IMR-90 (cell line): ENCODE results near the gene ARFIP2. TPM values are rescaled to one million over a fixed set of nuclear protein-coding genes. Genes with fewer than 3 reads are reported as not detected.

Source experiments
- ATAC-seq: fragments of 200-7000 bp; cut with Tn5 transposase; 2 replicates; pipeline ENCODE4 v1.9.1; 2020; ENCODE audit warnings: low read depth, mild to moderate bottlenecking, moderate library complexity
- BruUV-seq: library from RNA; stranded (reverse); fragments of 400-500 nt; replicated peaks from 2 replicates; lab custom pipeline; 2021; lab: Mats Ljungman, UMichigan
- CTCF ChIA-PET: fragments of 300-600 bp; formaldehyde crosslinking; extraction: SDS; loops from one replicate; lab custom pipeline; 2021; ENCODE audit warnings: antibody characterized with exemption; lab: Yijun Ruan, JAX
- POLR2A ChIA-PET: fragments of 300-600 bp; sonication (Branson Sonifier 250); formaldehyde crosslinking; loops from one replicate; lab custom pipeline; 2022; ENCODE audit warnings: antibody characterized with exemption; ENCODE audit not compliant: unreplicated experiment; lab: Charles Lee
- DNase-seq: peaks from one replicate; pipeline ENCODE4 v3.0.0; 2013
- H2AFZ ChIP-seq: replicated peaks from 2 replicates; pipeline ENCODE3; 2013; ENCODE audit warnings: low read length, mild to moderate bottlenecking; ENCODE audit not compliant: poor library complexity
- H2AK5ac ChIP-seq: 2 replicates; pipeline ENCODE4 v1.6.1; 2013; ENCODE audit warnings: low read depth, low read length, inconsistent platforms
- H2AK9ac ChIP-seq: replicated peaks from 2 replicates; pipeline ENCODE3; 2013; ENCODE audit warnings: mild to moderate bottlenecking, low read depth, low read length, moderate library complexity; ENCODE audit not compliant: poor library complexity
- H2BK120ac ChIP-seq: 2 replicates; pipeline ENCODE4 v1.6.1; 2013; ENCODE audit warnings: low read depth, low read length, inconsistent platforms
- H2BK15ac ChIP-seq: 3 replicates; pipeline ENCODE4 v1.6.1; 2013; ENCODE audit warnings: low read depth, low read length, inconsistent platforms
- H2BK20ac ChIP-seq: 2 replicates; pipeline ENCODE4 v1.6.1; 2013; ENCODE audit warnings: low read depth, mild to moderate bottlenecking, inconsistent platforms, low read length, moderate library complexity
- H2BK5ac ChIP-seq: 2 replicates; pipeline ENCODE4 v1.6.1; 2013; ENCODE audit warnings: mild to moderate bottlenecking, low read depth, low read length, inconsistent platforms; ENCODE audit not compliant: poor library complexity, severe bottlenecking
- H3K14ac ChIP-seq: replicated peaks from 2 replicates; pipeline ENCODE4 v1.6.1; 2013; ENCODE audit warnings: low read depth, low read length, inconsistent platforms
- H3K18ac ChIP-seq: 2 replicates; pipeline ENCODE4 v1.6.1; 2013; ENCODE audit warnings: low read depth, low read length, control low read depth
- H3K23ac ChIP-seq: 2 replicates; pipeline ENCODE4 v1.6.1; 2013; ENCODE audit warnings: low read depth, low read length, inconsistent platforms
- H3K27ac ChIP-seq: 2 replicates; pipeline ENCODE4 v1.5.1; 2013; ENCODE audit warnings: mild to moderate bottlenecking, control low read depth, low read length; ENCODE audit not compliant: insufficient read depth
- H3K27me3 ChIP-seq: 2 replicates; pipeline ENCODE4 v1.6.1; 2013; ENCODE audit warnings: low read length; ENCODE audit not compliant: control insufficient read depth, insufficient read depth
- H3K36me3 ChIP-seq: 2 replicates; pipeline ENCODE4 v1.6.1; 2013; ENCODE audit warnings: low read length, mixed read lengths; ENCODE audit not compliant: control insufficient read depth, insufficient read depth
- H3K4ac ChIP-seq: 2 replicates; pipeline ENCODE4 v1.6.1; 2013; ENCODE audit warnings: low read depth, low read length, inconsistent platforms
- H3K4me1 ChIP-seq: 2 replicates; pipeline ENCODE4 v1.6.1; 2013; ENCODE audit warnings: low read length, mixed read lengths; ENCODE audit not compliant: control insufficient read depth, insufficient read depth
- H3K4me2 ChIP-seq: 2 replicates; pipeline ENCODE4 v1.6.1; 2013; ENCODE audit warnings: low read depth, mild to moderate bottlenecking, control low read depth, low read length, moderate library complexity
- H3K4me3 ChIP-seq: 2 replicates; pipeline ENCODE4 v1.5.1; 2013; ENCODE audit warnings: low read depth, mild to moderate bottlenecking, control low read depth, low read length, moderate library complexity; ENCODE audit not compliant: insufficient read depth
- H3K56ac ChIP-seq: 2 replicates; pipeline ENCODE4 v1.6.1; 2013; ENCODE audit warnings: low read length, inconsistent platforms; ENCODE audit not compliant: insufficient read depth; ENCODE audit errors: extremely low read depth
- H3K79me1 ChIP-seq, 2 experiments: 2 replicates each; pipeline ENCODE4 v1.6.1; 2013; ENCODE audit warnings: low read length in 2 of 2, inconsistent platforms in 1 of 2, low read depth in 1 of 2
- H3K9ac ChIP-seq: 2 replicates; pipeline ENCODE4 v1.6.1; 2013; ENCODE audit warnings: low read depth, low read length, control low read depth
- H3K9me1 ChIP-seq: 2 replicates; pipeline ENCODE4 v1.6.1; 2013; ENCODE audit warnings: low read length, inconsistent platforms; ENCODE audit not compliant: insufficient read depth
- H3K9me3 ChIP-seq: 2 replicates; pipeline ENCODE4 v1.6.1; 2013; ENCODE audit warnings: low read length; ENCODE audit not compliant: control insufficient read depth, insufficient read depth
- H4K20me1 ChIP-seq: 2 replicates; pipeline ENCODE4 v1.6.1; 2013; ENCODE audit warnings: low read length, inconsistent platforms; ENCODE audit not compliant: insufficient read depth
- H4K5ac ChIP-seq: 2 replicates; pipeline ENCODE4 v1.6.1; 2013; ENCODE audit warnings: mild to moderate bottlenecking, low read depth, low read length, control low read depth
- H4K8ac ChIP-seq, 2 experiments: 2 replicates each; pipeline ENCODE4 v1.6.1; 2013; ENCODE audit warnings: low read depth in 2 of 2, low read length in 2 of 2, control low read depth in 1 of 2, inconsistent platforms in 1 of 2
- H4K91ac ChIP-seq: 2 replicates; pipeline ENCODE4 v1.6.1; 2013; ENCODE audit warnings: low read depth, low read length, inconsistent platforms; ENCODE audit not compliant: insufficient read depth
- BHLHE40 ChIP-seq: fragments of 150-350 bp; IDR thresholded peaks from 2 replicates; pipeline ENCODE4 v1.6.1; 2016; ENCODE audit warnings: mild to moderate bottlenecking, low read depth, low read length
- CEBPB ChIP-seq: IDR thresholded peaks from 2 replicates; pipeline ENCODE4 v1.6.1; 2012; ENCODE audit warnings: low read depth, low read length, improper control_type of control experiment
- CHD1 ChIP-seq: IDR thresholded peaks from 2 replicates; pipeline ENCODE4 v1.6.1; 2012; ENCODE audit warnings: low read depth, low read length, improper control_type of control experiment
- CTCF ChIP-seq: conservative IDR thresholded peaks from 2 replicates; pipeline ENCODE4 v1.5.1; 2012; ENCODE audit warnings: mild to moderate bottlenecking, low read depth, low read length, improper control_type of control experiment
- ELK1 ChIP-seq: fragments of 150-350 bp; IDR thresholded peaks from 2 replicates; pipeline ENCODE4 v1.6.1; 2016; ENCODE audit warnings: low read depth, mild to moderate bottlenecking, low read length, moderate library complexity, borderline replicate concordance
- FOS ChIP-seq: fragments of 150-350 bp; IDR thresholded peaks from 2 replicates; pipeline ENCODE4 v1.6.1; 2016; ENCODE audit warnings: low read depth, low read length
- MAFK ChIP-seq: IDR thresholded peaks from 2 replicates; pipeline ENCODE4 v1.6.1; 2012; ENCODE audit warnings: low read depth, low read length, improper control_type of control experiment
- MAZ ChIP-seq: IDR thresholded peaks from 2 replicates; pipeline ENCODE4 v1.6.1; 2012; ENCODE audit warnings: low read depth, mild to moderate bottlenecking, low read length, improper control_type of control experiment, moderate library complexity, borderline replicate concordance
- MXI1 ChIP-seq: IDR thresholded peaks from 2 replicates; pipeline ENCODE4 v1.6.1; 2012; ENCODE audit warnings: low read depth, mild to moderate bottlenecking, low read length, moderate library complexity, borderline replicate concordance
- NFE2L2 ChIP-seq: fragments of 150-350 bp; IDR thresholded peaks from 2 replicates; pipeline ENCODE4 v1.6.1; 2016; ENCODE audit warnings: low read depth, mild to moderate bottlenecking, low read length
- POLR2A ChIP-seq: IDR thresholded peaks from 2 replicates; pipeline ENCODE4 v1.6.1; 2012; ENCODE audit warnings: mild to moderate bottlenecking, low read depth, low read length
- RAD21 ChIP-seq: IDR thresholded peaks from 2 replicates; pipeline ENCODE4 v1.6.1; 2012; ENCODE audit warnings: low read length, improper control_type of control experiment
- RCOR1 ChIP-seq: IDR thresholded peaks from 2 replicates; pipeline ENCODE4 v1.6.1; 2012; ENCODE audit warnings: mild to moderate bottlenecking, low read length, improper control_type of control experiment; ENCODE audit not compliant: insufficient replicate concordance
- RFX5 ChIP-seq: IDR thresholded peaks from 2 replicates; pipeline ENCODE4 v1.8.0; 2012; ENCODE audit warnings: low read depth, mild to moderate bottlenecking, low read length, moderate library complexity
- SMC3 ChIP-seq: fragments of 150-350 bp; IDR thresholded peaks from 2 replicates; pipeline ENCODE4 v1.6.1; 2016; ENCODE audit warnings: low read depth, mild to moderate bottlenecking, antibody characterized with exemption, low read length, moderate library complexity
- USF2 ChIP-seq: fragments of 150-350 bp; IDR thresholded peaks from 2 replicates; pipeline ENCODE4 v1.6.1; 2017; ENCODE audit warnings: mild to moderate bottlenecking, antibody characterized with exemption, low read length, low read depth
- WGBS, 2 experiments: methylation state at CpG; one replicate each; pipeline versions ENCODE4 v1.1.5 to v1.1.7; 2013; ENCODE audit warnings: missing lambda C conversion rate in 2 of 2; ENCODE audit not compliant: insufficient read length in 1 of 2; ENCODE audit errors: extremely low coverage in 2 of 2; 5-methylcytosine and 5-hydroxymethylcytosine counted together
- dilution Hi-C: fragments of 300-500 bp; cut with HindIII; formaldehyde crosslinking; loops from one replicate; pipeline ENCODE4 v1.14.3; 2018; ENCODE audit warnings: low sequenced_read_pairs; ENCODE audit not compliant: unreplicated experiment
- in situ Hi-C: fragments of 300-500 bp; cut with MboI; formaldehyde crosslinking; loops from 3 replicates; pipeline ENCODE4 v1.14.3; 2019; ENCODE audit warnings: low sequenced_read_pairs, inconsistent platforms, mixed read lengths
- intact Hi-C: fragments of 100-400 bp; cut with micrococcal nuclease; formaldehyde crosslinking; loops from 2 replicates; pipeline ENCODE4 v1.10.0; 2022
- polyA plus RNA-seq, 3 experiments: library from polyadenylated mRNA; depleted of rRNA; stranded (reverse); fragments of >200 nt; gene quantifications; 2 replicates each; pipeline ENCODE4 v1.2.3, GENCODE V29; 2012; ENCODE audit warnings: low replicate concordance in 1 of 3
- total RNA-seq: library from RNA; depleted of rRNA; stranded (reverse); fragments of >200 nt; gene quantifications from 2 replicates; pipeline ENCODE4 v1.2.3, GENCODE V29; 2012

The ARFIP2 gene
- total and polyA plus RNA-seq, 2 of the 4 experiments (the other 2 are of a cell fraction) = 84.4 to 93.9 TPM

DNA sequence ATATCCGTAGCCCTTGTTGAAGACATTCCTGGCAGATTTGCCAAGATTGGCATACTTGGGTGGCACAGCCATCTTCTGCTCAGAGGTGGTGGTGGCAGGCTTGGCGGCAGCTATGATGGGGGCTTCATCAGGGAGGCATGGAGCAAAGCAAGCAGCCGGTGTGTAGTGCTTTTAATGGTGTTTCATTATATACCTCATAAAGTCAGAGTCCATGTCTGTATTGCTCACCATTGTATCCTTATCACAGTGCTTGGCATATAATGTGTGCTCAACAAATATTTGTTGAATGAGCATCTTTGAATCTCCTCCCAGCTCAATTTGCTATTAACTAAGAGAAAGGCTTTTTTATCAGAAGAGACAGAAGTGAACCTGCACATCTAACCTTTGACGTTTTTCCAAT lies 8.2 kb upstream of the ARFIP2 start:
- TF ChIP-seq NFE2L2 = no peak
- no peak for TF ChIP-seq MXI1
- no peak for TF ChIP-seq RAD21
- TF ChIP-seq ELK1 = no peak
- TF ChIP-seq MAZ = no peak
- no peak for TF ChIP-seq POLR2A
- TF ChIP-seq RCOR1 = no peak
- no peak for TF ChIP-seq BHLHE40
- TF ChIP-seq FOS = no peak
- no peak for TF ChIP-seq CEBPB
- no peak for TF ChIP-seq RFX5
- no peak for TF ChIP-seq SMC3
- no peak for TF ChIP-seq USF2
- no peak for TF ChIP-seq CTCF
- TF ChIP-seq MAFK = no peak
- no peak for TF ChIP-seq CHD1
- in situ Hi-C loops = no loop called here
- POLR2A ChIA-PET = no interaction called here
- no peak overlapping the region for H3K23ac ChIP-seq
- no peak overlapping the region for H3K4ac ChIP-seq
- 91% methylated on average over 1 of the region's 4 CpGs; no CpG with 5 or more reads in 1 of the 2 experiments for WGBS, 2 experiments
- no peak overlapping the region for H2BK15ac ChIP-seq
- H4K8ac ChIP-seq = no peak overlapping the region
- H3K56ac ChIP-seq = no peak overlapping the region
- no peak overlapping the region for H2BK120ac ChIP-seq
- no peak overlapping the region for H3K27ac ChIP-seq
- no peak overlapping the region for H2AK5ac ChIP-seq
- DNase-seq = no peak
- H3K9me3 ChIP-seq = no peaks in the 10 kb centered on the region
- H3K79me1 ChIP-seq = peaks cover 16 to 23% of the 10 kb centered on the region in 2 experiments
- no peaks in the 10 kb centered on the region for H3K27me3 ChIP-seq
- CTCF ChIA-PET = interaction anchor here (1.0 to 1.3 kb wide), 3 partner anchors 8 to 104 kb away, joined by 3 read pairs; partner anchors contain the start of genes ARFIP2 and TIMM10B
- no peak overlapping the region for H2BK5ac ChIP-seq
- no peaks in the 10 kb centered on the region for H4K20me1 ChIP-seq
- no peaks in the 10 kb centered on the region; the same call in 1 of the 2 replicates for H3K9me1 ChIP-seq
- H2AK9ac ChIP-seq = no peak overlapping the region
- no peak overlapping the region for H2BK20ac ChIP-seq
- no peak overlapping the region for H4K5ac ChIP-seq
- no peaks in the 10 kb centered on the region for H3K4me1 ChIP-seq
- no peak overlapping the region for H3K4me3 ChIP-seq
- no peak overlapping the region for H3K9ac ChIP-seq
- no peak overlapping the region for H3K18ac ChIP-seq
- BruUV-seq = no TSS peak
- H3K14ac ChIP-seq = no peak overlapping the region
- H3K36me3 ChIP-seq = peaks cover 10% of the 10 kb centered on the region
- intact Hi-C loops = no loop called here
- no peak overlapping the region for H3K4me2 ChIP-seq
- ATAC-seq = no peak
- no peak overlapping the region for H2AFZ ChIP-seq
- dilution Hi-C loops = no loop called here
- H4K91ac ChIP-seq = no peak overlapping the region
